Sigmoid colon (tissue), 4 donors: ENCODE measurements around the gene DHFR.

ENCODE experiments used
- CTCF ChIP-seq, 4 experiments: fragments of 450-650 bp in 3 of 4; fragments of 200-600 bp in 1 of 4; IDR thresholded peaks; one replicate each; pipeline ENCODE4 v1.5.1; 2016 to 2019; ENCODE audit warnings: antibody characterized with exemption in 4 of 4, mild to moderate bottlenecking in 3 of 4, moderate library complexity in 2 of 4
- EP300 ChIP-seq, 4 donors: sonication (generic); formaldehyde crosslinking; IDR thresholded peaks; one replicate each; pipeline ENCODE4 v1.6.1; 2017; ENCODE audit warnings: antibody characterized with exemption in 4 of 4

- no peak for TF ChIP-seq CTCF (IDR thresholded peaks at IDR 0.05)
- no peak for TF ChIP-seq EP300 (IDR thresholded peaks at IDR 0.05)
Measured at GRCh38 chr5:80576383-80576782, 78.4 kb downstream of the DHFR start.
